Measurements from ENCODE around the gene LOC101059915.
"Not testable (repeated sequence)": the region's sequence is repeated elsewhere in the genome, so short reads cannot be mapped to it uniquely, and the experiment has no call there.

LOC101059915 gene

DNA sequence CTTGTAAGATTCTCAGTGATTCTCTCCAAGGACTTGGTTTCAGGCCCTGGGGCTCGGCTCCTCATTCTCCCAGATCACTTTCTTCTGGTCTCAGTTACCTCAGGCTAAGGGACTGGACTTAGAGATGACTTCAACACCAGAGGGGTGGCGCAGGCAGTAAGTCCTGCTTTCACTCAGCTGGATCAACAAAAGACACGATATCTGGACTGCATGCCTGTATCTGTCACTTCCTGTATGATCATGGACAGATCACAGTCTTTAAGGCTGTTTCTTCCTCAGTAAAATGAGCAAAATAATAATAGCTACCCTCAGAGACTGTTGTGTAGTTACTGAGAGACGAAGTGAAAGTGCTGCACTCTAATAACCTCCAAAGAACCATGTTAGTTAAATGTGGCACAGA is 29.5 kb upstream of the LOC101059915 start:
- TF ChIP-seq, protein P1, sequence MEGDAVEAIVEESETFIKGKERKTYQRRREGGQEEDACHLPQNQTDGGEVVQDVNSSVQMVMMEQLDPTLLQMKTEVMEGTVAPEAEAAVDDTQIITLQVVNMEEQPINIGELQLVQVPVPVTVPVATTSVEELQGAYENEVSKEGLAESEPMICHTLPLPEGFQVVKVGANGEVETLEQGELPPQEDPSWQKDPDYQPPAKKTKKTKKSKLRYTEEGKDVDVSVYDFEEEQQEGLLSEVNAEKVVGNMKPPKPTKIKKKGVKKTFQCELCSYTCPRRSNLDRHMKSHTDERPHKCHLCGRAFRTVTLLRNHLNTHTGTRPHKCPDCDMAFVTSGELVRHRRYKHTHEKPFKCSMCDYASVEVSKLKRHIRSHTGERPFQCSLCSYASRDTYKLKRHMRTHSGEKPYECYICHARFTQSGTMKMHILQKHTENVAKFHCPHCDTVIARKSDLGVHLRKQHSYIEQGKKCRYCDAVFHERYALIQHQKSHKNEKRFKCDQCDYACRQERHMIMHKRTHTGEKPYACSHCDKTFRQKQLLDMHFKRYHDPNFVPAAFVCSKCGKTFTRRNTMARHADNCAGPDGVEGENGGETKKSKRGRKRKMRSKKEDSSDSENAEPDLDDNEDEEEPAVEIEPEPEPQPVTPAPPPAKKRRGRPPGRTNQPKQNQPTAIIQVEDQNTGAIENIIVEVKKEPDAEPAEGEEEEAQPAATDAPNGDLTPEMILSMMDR (IDR thresholded peaks at IDR 0.05; ENCODE audit: control insufficient read depth, extremely low read depth, insufficient read depth) = no peak
- no peak overlapping the region for H3K4me3 ChIP-seq (ENCODE audit: low read depth, low read length)
- DNase-seq (ENCODE audit: low read depth) = no peak

DNA sequence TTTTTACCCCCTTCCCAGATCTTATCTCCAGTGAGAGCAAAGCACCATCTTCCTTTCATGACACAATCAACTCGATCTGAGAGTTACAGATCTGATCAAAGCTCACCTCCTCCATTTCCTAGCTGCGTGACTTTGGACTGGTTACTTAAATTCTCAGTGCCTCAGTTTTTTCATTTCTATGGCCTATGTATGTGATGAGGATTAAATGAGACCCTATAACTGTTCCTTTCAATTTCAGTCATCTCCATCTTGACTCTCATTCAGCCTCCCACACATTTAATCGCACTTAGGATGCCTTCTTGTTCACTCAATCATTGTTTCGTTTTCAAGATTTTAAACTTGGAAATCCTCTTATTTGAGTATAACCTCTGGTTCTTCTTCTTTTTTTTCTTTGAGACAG is 28.9 kb upstream of the LOC101059915 start:
- H3K4me3 ChIP-seq (ENCODE audit: low read depth, low read length) = no peak overlapping the region
- DNase-seq (ENCODE audit: low read depth) = no peak
- TF ChIP-seq, protein P1 (IDR thresholded peaks at IDR 0.05; ENCODE audit: control insufficient read depth, extremely low read depth, insufficient read depth) = no peak

DNA sequence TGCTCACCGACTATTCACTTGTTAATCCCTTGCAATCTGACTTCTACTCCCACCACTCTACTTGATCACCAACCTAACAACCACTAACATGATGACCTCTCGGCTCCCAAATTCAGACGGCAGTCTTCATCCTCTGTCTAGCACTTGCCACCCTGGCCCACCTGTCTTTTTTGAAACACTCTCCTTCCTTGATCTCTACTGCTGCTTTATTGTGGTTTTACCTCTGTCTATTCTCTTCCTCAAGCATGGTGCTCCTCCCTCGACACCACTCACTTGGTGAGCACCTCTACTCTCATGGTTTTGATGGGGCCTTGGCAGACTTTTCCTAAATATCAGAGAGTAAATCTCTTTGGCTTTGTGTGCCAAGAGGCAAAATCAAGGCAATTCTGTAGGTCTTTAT is 27.3 kb upstream of the LOC101059915 start:
- H3K4me3 ChIP-seq (ENCODE audit: low read depth, low read length) = no peak overlapping the region
- no peak for DNase-seq (ENCODE audit: low read depth)
- TF ChIP-seq, protein P1 (IDR thresholded peaks at IDR 0.05; ENCODE audit: control insufficient read depth, extremely low read depth, insufficient read depth) = no peak

DNA sequence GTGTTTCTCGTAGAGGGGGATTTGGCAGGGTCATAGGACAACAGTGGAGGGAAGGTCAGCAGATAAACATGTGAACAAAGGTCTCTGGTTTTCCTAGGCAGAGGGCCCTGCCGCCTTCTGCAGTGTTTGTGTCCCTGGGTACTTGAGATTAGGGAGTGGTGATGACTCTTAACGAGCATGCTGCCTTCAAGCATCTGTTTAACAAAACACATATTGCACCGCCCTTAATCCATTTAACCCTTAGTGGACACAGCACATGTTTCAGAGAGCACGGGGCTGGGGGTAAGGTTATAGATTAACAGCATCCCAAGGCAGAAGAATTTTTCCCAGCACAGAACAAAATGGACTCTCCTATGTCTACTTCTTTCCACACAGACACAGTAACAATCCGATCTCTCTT is 22.9 kb upstream of the LOC101059915 start:
- DNase-seq (ENCODE audit: low read depth); H3K4me3 ChIP-seq (ENCODE audit: low read depth, low read length): not testable (repeated sequence)

DNA sequence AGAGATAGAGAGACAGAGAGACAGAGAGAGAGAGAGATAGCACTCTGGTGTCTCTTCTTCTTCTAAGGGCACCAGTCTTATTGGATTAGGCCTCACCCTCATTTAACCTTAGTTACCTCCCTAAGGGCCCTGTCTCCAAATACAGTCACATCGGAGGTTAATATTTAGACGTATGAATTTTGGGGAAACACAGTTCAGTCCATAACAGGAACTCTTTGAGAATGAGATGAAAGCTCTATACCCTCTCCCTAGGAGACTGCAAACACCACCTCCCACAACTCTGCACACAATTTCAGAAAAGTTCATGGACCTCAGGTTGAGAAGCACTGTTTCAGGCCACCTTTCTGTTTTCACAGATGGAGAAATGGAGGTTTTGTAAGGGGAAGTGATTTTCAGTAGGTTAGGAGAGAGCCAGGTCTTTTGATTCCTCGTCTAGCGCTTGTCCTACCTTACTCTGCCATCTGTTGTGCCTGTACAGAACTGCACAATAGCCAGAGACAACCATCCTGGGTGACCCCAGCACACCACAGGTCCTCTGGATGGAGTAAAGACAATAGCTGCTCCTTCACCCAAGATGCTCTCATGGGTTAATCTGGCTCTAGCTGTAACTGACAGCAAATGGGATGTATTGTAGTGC is 16.9 kb upstream of the LOC101059915 start:
- TF ChIP-seq, protein P1 (IDR thresholded peaks at IDR 0.05; ENCODE audit: control insufficient read depth, extremely low read depth, insufficient read depth) = no peak
- no peak for DNase-seq (ENCODE audit: low read depth)
- H3K4me3 ChIP-seq (ENCODE audit: low read depth, low read length) = no peak overlapping the region

DNA sequence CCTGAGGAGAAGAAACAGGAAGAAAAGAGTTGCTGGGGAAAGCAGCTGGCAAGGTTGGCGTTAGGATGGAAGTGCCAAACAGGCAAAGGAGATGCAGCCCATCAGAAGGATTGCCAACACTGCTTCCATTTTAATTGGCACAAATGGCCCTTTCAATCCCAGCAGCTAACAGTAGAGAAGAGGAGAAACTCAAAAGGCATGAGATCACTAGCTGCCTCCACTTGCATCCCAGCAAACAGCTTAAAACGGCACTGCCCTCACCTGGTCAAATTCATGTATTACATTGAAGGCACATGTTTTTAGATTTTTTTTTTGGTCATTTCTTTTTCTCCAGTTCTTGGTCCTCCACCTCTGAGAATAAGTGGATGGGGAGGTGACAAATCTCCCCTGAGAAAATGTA is 14.9 kb upstream of the LOC101059915 start:
- no peak overlapping the region for H3K4me3 ChIP-seq (ENCODE audit: low read depth, low read length)
- TF ChIP-seq, protein P1 (IDR thresholded peaks at IDR 0.05; ENCODE audit: control insufficient read depth, extremely low read depth, insufficient read depth) = peak; percentile 60
- peak; percentile 6 for DNase-seq (ENCODE audit: low read depth)

DNA sequence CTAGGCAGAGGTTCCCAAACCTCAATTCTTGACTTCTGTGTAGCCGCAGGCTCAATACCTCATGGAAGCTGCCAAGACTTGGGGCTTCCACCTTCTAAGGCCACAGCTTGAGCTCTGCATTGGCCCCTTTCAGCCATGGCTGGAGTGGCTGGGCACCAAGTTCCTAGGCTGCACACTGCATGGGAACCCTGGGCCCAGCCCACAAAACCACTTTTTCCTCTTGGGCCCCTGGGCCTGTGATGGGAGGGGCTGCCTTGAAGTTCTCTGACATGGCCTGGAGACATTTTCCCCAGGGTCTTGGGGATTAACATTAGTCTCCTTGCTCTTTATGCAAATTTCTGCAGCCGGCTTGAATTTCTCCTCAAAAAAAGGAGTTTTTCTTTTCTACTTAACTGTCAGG is 14.0 kb upstream of the LOC101059915 start:
- no peak overlapping the region for H3K4me3 ChIP-seq (ENCODE audit: low read depth, low read length)
- no peak for DNase-seq (ENCODE audit: low read depth)
- TF ChIP-seq, protein P1 (IDR thresholded peaks at IDR 0.05; ENCODE audit: control insufficient read depth, extremely low read depth, insufficient read depth) = no peak

All from LNCaP clone FGC (cell line).